Measurements from ENCODE around the gene PYGL.
"Not testable (repeated sequence)": the region's sequence is repeated elsewhere in the genome, so short reads cannot be mapped to it uniquely, and the experiment has no call there.

The PYGL gene

DNA sequence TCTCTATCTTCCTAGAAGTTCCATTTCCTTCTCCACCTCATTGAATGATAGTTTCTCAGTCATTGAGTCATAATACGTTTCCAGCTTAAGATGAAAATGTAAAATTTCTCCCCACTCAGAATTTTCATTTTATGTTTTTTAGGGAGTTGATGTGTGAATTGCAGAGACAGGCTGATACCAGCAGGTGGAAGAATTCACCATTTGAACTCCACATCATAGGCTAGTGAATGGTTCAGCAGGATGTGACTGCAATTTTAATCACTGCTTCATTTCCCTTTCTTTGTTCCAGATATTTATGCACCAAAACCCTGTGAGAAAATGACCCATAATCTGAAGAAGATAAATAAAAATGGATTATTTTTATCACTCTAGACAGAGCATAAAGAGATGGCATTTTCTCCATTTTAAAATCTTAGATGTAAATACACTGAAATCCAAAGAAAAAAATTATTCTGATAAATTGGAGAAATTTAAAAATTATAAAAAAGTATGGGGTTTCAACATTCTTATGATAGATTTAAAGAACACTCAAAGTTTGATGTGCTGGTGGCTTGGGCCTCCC, 10.6 kb upstream of the PYGL start:
- no peak for DNase-seq

DNA sequence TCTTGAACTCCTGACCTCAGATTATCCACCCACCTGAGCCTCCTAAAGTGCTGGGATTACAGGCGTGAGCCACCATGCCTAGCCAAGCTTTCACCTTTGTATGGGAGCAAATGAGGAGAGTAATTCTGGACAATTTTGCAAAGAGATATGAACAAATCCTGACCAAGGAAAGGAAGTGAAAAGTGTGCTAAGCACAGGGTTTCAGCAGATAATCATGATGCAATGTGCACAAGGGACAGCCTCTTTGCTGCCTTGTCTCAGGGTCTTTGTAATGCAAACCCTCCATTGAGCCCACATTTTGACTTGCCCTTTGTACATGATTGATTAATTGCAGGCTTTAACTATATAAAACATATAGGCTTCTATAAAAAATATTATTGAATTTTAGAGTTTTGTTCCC, 9.2 kb upstream of the PYGL start:
- no peak for DNase-seq

- no peak for DNase-seq
Measured at GRCh38 chr14:50951032-50951431, 6.7 kb upstream of the PYGL start.

- no peak for DNase-seq
Measured at GRCh38 chr14:50948205-50948604, 3.9 kb upstream of the PYGL start.

- DNase-seq, result no peak
Measured at GRCh38 chr14:50947446-50947845, 3.2 kb upstream of the PYGL start.

DNA sequence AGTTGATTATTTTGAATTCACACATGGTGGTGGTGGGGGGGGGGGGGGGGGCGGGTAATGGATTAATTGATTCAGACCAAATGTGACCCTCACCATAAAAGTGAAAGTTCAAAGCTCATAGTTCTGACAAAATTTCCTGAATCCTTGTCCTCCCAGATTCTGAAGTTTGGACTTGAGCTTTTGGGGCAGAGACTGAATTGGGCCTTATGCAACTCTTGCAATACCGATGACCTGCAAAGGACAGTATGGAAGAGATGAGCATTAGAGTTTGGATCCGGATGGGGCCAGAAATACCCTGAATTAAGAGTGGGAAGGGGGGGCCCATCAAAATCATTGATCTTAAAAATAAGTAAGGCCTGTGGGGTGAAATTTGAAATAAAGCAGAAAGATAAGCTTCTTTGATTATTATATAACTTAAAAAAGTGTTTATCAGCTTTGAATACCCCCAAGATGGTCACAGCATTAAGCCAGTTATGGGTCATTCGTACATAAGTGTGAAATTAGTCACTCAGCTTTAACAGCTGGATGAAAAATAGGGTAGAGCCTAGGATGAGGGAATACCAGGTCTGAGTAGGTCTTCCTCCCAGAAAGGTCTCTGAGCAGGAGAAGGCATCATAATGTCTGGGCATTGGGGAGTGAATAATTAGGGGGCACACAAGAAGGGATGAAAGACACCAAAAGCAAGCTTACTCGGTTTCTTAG, 2.1 kb upstream of the PYGL start:
- DNase-seq, result no peak

GRCh38 chr14:50944647-50945413, 547 bp upstream of the PYGL start:
- DNase-seq, result peak; percentile 29

DNA sequence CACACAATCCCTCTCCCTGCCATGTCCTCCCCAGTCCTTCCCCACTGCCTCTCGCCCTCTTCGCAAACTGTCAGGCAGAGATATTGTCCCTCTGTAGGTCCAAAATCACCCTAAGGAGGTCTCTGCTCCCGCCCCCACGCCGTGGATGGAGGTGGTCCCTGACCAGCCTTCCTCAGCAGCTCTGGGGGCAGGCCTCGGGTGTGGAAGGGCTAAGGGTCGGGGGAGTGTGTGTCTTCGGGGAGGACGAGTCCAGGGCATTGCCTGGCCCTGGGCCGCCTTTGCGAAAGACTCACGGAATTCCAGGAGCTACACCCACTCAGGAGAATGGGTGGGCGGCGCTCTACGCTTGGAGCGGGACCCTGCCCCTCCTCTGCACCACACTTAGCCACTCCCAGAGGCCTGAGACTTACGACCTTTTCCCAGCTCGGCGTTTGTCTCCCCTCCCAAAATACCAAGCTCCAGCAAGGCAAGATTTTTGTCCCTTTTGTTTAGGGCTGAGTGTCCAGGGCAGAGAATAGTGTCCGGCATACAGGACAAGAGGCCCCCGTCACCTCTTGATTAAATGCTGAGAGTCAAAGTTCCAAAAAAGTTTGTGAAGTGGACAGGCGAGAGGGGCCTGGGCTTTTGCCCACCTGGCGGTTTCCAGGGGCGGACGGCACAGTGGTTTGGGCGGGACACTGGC, 881 bp downstream of the PYGL start:
- no peak for DNase-seq

DNA sequence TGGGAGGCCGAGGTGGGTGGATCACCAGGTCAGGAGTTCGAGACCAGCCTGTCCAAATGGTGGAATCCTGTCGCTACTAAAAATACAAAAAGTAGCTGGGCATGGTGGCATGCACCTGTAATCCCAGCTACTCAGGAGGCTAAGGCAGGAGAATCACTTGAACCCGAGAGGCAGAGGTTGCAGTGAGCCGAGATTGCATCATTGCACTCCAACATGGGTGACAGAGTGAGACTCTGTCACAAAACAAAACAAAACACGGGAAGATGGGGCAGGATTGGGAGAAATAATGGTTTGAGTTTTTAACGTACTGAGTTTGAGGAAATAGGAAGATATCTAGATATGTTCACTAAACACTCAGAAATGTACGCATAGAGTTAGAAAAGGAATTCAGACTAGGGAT, 2.6 kb downstream of the PYGL start:
- DNase-seq, result not testable (repeated sequence)

DNA sequence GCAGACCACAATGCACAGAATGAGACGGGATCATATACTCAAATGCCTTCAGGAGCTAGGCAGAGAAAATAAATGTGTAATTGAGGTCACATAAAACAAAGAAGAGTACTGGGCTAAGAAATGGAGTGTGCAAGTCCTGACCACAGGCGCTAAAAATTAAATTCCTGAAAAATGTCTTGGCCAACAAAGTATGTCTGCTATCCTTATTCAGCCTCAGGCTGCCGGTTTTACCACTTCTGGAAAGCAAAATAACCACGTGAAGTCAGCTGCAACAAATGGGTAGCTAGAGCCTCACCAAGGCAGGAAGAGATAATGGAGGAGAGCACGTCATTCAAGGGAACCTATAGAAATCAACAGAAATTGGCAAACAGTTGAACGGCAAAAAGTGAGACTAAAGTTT, 3.1 kb downstream of the PYGL start:
- DNase-seq, result no peak

DNA sequence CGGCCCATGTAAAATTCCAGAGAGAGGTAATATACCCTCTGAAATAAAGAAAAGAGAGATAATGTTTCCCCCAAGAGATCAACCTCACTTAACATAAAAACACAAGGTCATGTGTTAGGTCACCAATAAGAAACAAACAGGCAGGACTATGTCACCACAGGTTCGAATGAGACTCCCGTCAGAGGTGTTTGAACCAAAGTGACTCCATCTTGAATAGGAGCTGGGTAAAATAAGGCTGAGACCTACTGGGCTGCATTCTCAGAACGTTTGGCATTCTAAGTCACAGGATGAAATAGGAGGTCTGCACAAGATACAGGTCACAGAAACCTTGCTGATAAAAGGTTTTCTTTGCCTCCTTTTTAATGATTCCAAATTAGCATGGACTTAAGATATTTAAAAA, 6.5 kb downstream of the PYGL start:
- no peak for DNase-seq

- DNase-seq, result no peak
Measured at GRCh38 chr14:50937325-50937724, 7.0 kb downstream of the PYGL start.

- no peak for DNase-seq
Measured at GRCh38 chr14:50936882-50937281, 7.4 kb downstream of the PYGL start.

DNA sequence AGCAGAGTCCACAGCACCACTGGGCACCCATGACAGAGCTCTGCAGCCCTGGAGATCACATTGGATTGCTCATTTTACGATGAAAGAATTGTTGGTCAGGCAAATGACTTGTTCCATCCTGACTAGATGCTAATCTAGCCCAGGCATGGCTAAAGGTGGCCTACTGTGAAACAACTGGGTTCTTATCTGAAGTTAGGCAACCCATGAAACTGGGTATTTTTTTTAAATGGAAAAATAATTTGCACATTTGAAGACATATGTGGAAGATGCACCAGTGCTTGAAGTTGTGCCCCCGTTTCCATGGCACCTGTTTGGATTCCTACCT, 8.3 kb downstream of the PYGL start:
- no peak for DNase-seq

GRCh38 chr14:50935126-50936015, 8.9 kb downstream of the PYGL start:
- no peak for DNase-seq

- no peak for DNase-seq
Measured at GRCh38 chr14:50932592-50933495, 11.4 kb downstream of the PYGL start.

GRCh38 chr14:50932156-50932555, 12.1 kb downstream of the PYGL start:
- no peak for DNase-seq

DNA sequence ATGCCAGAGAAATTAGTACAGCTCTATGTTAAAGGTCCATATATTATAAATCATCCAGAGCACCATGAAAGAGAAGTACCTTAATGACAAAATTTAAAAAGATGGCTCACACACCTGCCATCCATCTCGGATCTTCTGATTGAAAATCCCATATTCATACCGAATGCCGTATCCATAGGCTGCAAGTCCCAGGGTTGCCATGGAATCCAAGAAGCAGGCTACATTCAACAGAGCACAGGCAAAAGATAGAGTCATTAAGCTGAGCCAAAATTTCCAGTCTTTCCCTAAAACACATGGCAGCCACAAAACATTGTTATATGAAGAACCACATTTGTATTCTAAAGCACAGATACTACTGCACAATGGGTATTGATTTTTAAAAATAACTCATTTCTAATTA, 12.7 kb downstream of the PYGL start:
- DNase-seq, result no peak

- DNase-seq, result no peak
Measured at GRCh38 chr14:50929506-50929905, 14.8 kb downstream of the PYGL start.

DNA sequence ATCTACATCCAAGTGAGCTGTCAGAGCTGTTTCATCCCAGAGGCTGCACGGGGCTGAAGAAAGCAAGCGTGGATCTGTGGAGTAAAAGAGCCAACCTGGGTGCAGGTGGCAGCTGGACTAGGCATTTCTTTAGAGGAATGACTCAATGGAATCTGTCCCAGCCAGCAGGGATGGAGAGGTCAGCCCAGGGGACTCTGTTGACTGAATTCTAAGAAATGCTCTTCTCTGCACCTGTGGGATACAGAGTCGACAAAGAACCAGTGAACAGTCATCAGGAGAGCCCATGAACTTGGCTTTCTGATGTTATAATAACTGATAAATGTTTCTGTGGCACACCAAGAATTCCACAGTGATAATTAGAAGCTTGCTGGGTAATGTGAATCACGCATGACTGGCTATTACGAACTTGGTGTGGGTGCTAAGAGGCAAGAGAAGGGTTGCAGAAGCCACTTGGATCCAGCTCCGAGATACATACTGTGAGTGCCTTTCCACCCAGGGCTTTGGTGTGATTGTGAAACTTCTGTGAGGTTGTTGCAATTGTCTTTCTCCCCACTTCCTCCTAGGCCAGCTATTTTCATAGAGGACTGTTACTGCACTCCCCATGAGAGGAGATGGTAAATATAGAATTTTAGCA, 16.2 kb downstream of the PYGL start:
- DNase-seq, result no peak

GRCh38 chr14:50926851-50927386, 17.4 kb downstream of the PYGL start:
- no peak for DNase-seq
